ENCODE results near the gene COMMD2.

COMMD2 gene

GRCh38 chr3:149706905-149707304, 45.4 kb downstream of the COMMD2 start:
- no peaks in the 10 kb centered on the region for H3K9me3 ChIP-seq
- no peaks in the 10 kb centered on the region for H3K36me3 ChIP-seq
- no peak for TF ChIP-seq CTCF (IDR thresholded peaks at IDR 0.05)
- H3K27ac ChIP-seq = no peak overlapping the region
- no peak overlapping the region for H3K4me3 ChIP-seq (ENCODE audit: low read depth in 1 of 2, low read length in 1 of 2)
- H3K4me1 ChIP-seq (ENCODE audit: control insufficient read depth in 1 of 2, insufficient read depth in 1 of 2, low read depth in 1 of 2, low read length in 1 of 2) = no peaks in the 10 kb centered on the region
- H3K27me3 ChIP-seq = peaks cover 16% of the 10 kb centered on the region

DNA sequence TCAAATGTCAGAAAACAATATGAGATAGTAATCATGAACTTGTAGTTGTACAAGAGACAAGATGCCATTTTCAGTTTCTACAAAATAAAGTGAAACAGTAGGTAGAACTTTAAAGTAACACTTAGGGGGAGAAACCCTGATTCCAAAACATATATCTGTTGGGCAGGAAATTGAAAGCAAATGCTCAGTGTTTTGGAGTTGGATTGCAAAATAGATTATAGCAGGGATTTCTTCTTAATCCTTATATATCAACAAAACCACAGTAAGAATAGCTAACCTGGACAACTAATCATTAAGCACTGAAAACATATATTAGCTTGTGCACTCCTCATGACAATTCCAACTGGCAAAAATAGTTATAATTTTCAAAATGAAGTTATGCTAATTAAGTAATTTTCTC, 46.9 kb downstream of the COMMD2 start:
- no peaks in the 10 kb centered on the region for H3K9me3 ChIP-seq
- peaks cover 6% of the 10 kb centered on the region for H3K27me3 ChIP-seq
- no peak overlapping the region for H3K4me3 ChIP-seq (ENCODE audit: low read depth in 1 of 2, low read length in 1 of 2)
- H3K36me3 ChIP-seq = no peaks in the 10 kb centered on the region
- no peak overlapping the region for H3K27ac ChIP-seq
- TF ChIP-seq CTCF (IDR thresholded peaks at IDR 0.05) = no peak
- H3K4me1 ChIP-seq (ENCODE audit: control insufficient read depth in 1 of 2, insufficient read depth in 1 of 2, low read depth in 1 of 2, low read length in 1 of 2) = no peaks in the 10 kb centered on the region

DNA sequence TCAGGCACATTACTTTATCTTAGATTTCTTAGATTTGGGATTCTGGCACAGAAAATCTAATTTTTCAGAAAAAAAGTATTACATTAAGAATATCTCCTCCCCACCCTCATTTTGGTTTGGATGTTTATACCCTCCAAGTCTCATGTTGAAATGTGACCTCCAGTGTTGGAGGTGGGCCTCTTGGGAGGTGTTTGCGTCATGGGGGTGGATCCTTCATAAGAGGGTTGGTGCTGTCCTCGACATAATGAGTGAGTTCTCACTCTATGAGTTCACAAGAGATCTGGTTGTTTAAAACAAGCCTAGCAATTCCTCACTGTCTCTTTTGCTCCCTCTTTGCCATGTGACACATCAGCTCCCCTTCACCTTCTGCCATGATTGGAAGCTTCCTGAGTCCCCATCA, 48.8 kb downstream of the COMMD2 start:
- H3K36me3 ChIP-seq = no peaks in the 10 kb centered on the region
- H3K27ac ChIP-seq = no peak overlapping the region
- H3K27me3 ChIP-seq = peaks cover 3% of the 10 kb centered on the region
- H3K9me3 ChIP-seq = no peaks in the 10 kb centered on the region
- no peaks in the 10 kb centered on the region for H3K4me1 ChIP-seq (ENCODE audit: control insufficient read depth in 1 of 2, insufficient read depth in 1 of 2, low read depth in 1 of 2, low read length in 1 of 2)
- H3K4me3 ChIP-seq (ENCODE audit: low read depth in 1 of 2, low read length in 1 of 2) = no peak overlapping the region
- no peak for TF ChIP-seq CTCF (IDR thresholded peaks at IDR 0.05)

- Histone ChIP-seq H3K36me3 (no peaks in the 10 kb centered on the region), H3K4me3 (ENCODE audit: low read depth in 1 of 2, low read length in 1 of 2) (no peak overlapping the region), H3K9me3 (no peaks in the 10 kb centered on the region), H3K4me1 (ENCODE audit: control insufficient read depth in 1 of 2, insufficient read depth in 1 of 2, low read depth in 1 of 2, low read length in 1 of 2) (no peaks in the 10 kb centered on the region), H3K27ac (no peak overlapping the region), H3K27me3 (peaks cover 3% of the 10 kb centered on the region)
- TF ChIP-seq CTCF (IDR thresholded peaks at IDR 0.05) = no peak
These were observed 49.4 kb downstream of the COMMD2 start for GRCh38 chr3:149702691-149703441.

GRCh38 chr3:149701977-149702350, 50.3 kb downstream of the COMMD2 start:
- no peaks in the 10 kb centered on the region for H3K36me3 ChIP-seq
- H3K27ac ChIP-seq = no peak overlapping the region
- no peak overlapping the region for H3K4me3 ChIP-seq (ENCODE audit: low read depth in 1 of 2, low read length in 1 of 2)
- H3K9me3 ChIP-seq = no peaks in the 10 kb centered on the region
- no peak for TF ChIP-seq CTCF (IDR thresholded peaks at IDR 0.05)
- peaks cover under 1% of the 10 kb centered on the region for H3K27me3 ChIP-seq
- no peaks in the 10 kb centered on the region for H3K4me1 ChIP-seq (ENCODE audit: control insufficient read depth in 1 of 2, insufficient read depth in 1 of 2, low read depth in 1 of 2, low read length in 1 of 2)

Data from neutrophil (primary cell).